ENCODE measurements around the gene RUNX2.

GRCh38 chr6:45369870-45370269 lies 41.7 kb downstream of the RUNX2 start:
- TF ChIP-seq CTCF (IDR thresholded peaks at IDR 0.05 in 4 of 5, conservative IDR thresholded peaks at IDR 0.05 in 1 of 5) = no peak
- no peak for TF ChIP-seq POLR2A (IDR thresholded peaks at IDR 0.05)

Measured in gastrocnemius medialis (tissue), 4 donors.